H1 (cell line): ENCODE results near the gene RPTOR. TPM values are rescaled to one million over a fixed set of nuclear protein-coding genes. Genes with fewer than 3 reads are reported as not detected.

Experiments
- BCL11A ChIP-seq, 2 experiments: IDR thresholded peaks; one replicate each; pipeline ENCODE4 v1.6.1; 2011; ENCODE audit warnings: low read depth in 2 of 2, low read length in 2 of 2, mild to moderate bottlenecking in 2 of 2
- CEBPB ChIP-seq: IDR thresholded peaks from 2 replicates; pipeline ENCODE4 v1.6.1; 2012; ENCODE audit warnings: low read depth, low read length
- NANOG ChIP-seq: IDR thresholded peaks from 2 replicates; pipeline ENCODE4 v1.6.1; 2011; ENCODE audit warnings: low read length, low read depth, mild to moderate bottlenecking, inconsistent platforms; ENCODE audit not compliant: insufficient read depth, poor library complexity, severe bottlenecking
- TCF12 ChIP-seq: IDR thresholded peaks from 2 replicates; pipeline ENCODE4 v1.6.1; 2011; ENCODE audit warnings: low read depth, mild to moderate bottlenecking, low read length
- polyA plus RNA-seq, 7 experiments: library from polyadenylated mRNA; depleted of rRNA in 3 of 7; stranded (reverse) in 5 of 7; unstranded in 2 of 7; fragments of >200 nt in 5 of 7; fragments of 200-250 nt in 2 of 7; gene quantifications; 1 replicate in 5 of 7; 2 replicates in 1 of 7; 4 replicates in 1 of 7; pipeline versions ENCODE4 v1.2.1 to v1.2.3, GENCODE V29; 2011 to 2013; ENCODE audit warnings: missing spikeins in 2 of 7, mixed read lengths in 2 of 7
- total RNA-seq: library from RNA; stranded (reverse); fragmentation: NEBNext Ultra II Directional; extraction: Animal tissue kit (Norgen Biotek cat#: 25700); gene quantifications from 2 replicates; pipeline ENCODE4 v1.2.1, GENCODE V29; 2021
- TF ChIP-seq, protein P1 (sequence below): IDR thresholded peaks from 2 replicates; pipeline ENCODE4 v1.6.1; 2012; ENCODE audit warnings: inconsistent platforms

Gene RPTOR
- total and polyA plus RNA-seq, 2 of the 8 experiments (the other 6 are each of a cell fraction or from before 2014, with no cell fraction given): 6.9 to 28.7 TPM

DNA sequence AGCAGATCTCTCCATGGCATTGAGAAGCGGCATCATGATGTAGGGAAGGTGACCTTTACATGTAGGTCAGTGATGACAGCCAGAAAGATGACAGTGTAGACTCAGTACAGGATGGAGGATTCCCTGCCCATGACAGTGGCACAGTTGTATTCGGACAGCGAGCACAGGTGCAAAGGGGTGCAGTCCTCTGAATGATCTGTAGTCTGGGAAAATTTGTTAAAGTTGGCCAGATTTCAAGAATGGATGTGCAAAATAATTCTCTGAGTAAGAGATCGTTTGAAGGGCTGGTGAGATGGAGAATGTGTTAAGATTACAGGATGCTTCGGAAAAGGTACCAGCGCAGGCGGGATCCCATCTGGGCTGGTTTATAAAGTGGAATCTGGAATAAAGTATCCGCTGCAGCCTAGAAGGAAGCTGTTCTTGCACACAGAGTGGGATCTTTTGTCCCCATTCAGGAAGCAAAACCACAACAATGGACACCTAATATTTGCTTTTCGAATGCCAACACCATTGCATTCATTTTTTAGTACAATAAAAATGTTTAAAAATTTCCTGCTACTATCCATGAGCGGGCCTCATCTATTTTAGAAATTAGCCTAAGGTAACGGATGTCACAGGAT lies 101.2 kb downstream of the RPTOR start (continued):
- TF ChIP-seq CEBPB (no peak), NANOG (no peak), TCF12 (no peak), BCL11A (IDR thresholded peaks at IDR 0.05; ENCODE audit: low read depth in 2 of 2, low read length in 2 of 2) (no peak)
- TF ChIP-seq, protein P1, sequence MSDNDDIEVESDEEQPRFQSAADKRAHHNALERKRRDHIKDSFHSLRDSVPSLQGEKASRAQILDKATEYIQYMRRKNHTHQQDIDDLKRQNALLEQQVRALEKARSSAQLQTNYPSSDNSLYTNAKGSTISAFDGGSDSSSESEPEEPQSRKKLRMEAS: no peak
